HG03457 (cell line): ENCODE data around the gene TMEM14A.
"Not testable (repeated sequence)": the region's sequence is repeated elsewhere in the genome, so short reads cannot be mapped to it uniquely, and the experiment has no call there.

ENCODE experiments used
- ATAC-seq: cut with Tn5 transposase; IDR thresholded peaks from one replicate; pipeline ENCODE4 v1.9.1; 2021; ENCODE audit warnings: moderate number of reproducible peaks; ENCODE audit not compliant: unreplicated experiment

TMEM14A gene

DNA sequence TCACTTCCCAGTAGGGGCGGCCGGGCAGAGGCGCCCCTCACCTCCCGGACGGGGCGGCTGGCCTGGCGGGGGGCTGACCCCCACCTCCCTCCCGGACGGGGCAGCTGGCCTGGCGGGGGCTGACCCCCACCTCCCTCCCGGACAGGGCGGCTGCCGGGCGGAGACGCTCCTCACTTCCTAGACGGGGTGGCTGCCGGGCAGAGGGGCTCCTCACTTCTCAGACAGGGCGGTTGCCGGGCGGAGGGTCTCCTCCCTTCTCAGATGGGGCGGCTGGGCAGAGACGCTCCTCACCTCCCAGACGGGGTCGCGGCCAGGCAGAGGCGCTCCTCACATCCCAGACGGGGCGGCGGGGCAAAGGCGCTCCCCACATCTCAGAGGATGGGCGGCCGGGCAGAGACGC lies 15.0 kb upstream of the TMEM14A start:
- not testable (repeated sequence) for ATAC-seq

GRCh38 chr6:52657870-52658269 lies 13.0 kb upstream of the TMEM14A start:
- no peak for ATAC-seq

GRCh38 chr6:52661551-52661950 lies 9.4 kb upstream of the TMEM14A start:
- ATAC-seq: no peak

DNA sequence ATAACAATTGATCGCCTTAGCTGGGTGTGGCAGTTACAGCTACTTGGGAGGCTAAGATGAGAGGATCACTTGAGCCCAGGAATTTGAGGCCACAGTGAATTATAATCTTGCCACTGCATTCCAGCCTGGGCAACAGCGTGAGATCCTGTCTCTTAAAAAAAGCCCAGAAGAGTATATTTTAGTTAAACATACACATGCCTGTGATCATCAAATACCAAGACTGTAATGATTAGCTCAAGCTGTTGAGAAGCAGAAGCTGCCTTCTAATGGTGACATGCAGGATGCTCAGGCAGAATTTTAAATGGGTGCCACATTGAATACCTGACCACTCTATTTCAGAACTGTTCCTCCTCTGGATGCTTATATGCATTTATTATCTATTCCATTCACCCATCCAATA lies 8.9 kb upstream of the TMEM14A start:
- ATAC-seq: no peak

- ATAC-seq: no peak
Observed at GRCh38 chr6:52663120-52663935, 7.6 kb upstream of the TMEM14A start.

GRCh38 chr6:52663936-52664185 lies 7.1 kb upstream of the TMEM14A start:
- no peak for ATAC-seq

GRCh38 chr6:52664186-52664990 lies 6.5 kb upstream of the TMEM14A start:
- peak; percentile 81 for ATAC-seq

- no peak for ATAC-seq
Observed at GRCh38 chr6:52664991-52665686, 5.8 kb upstream of the TMEM14A start.

- no peak for ATAC-seq
Observed at GRCh38 chr6:52666071-52666470, 4.8 kb upstream of the TMEM14A start.

- no peak for ATAC-seq
Observed at GRCh38 chr6:52666523-52666922, 4.4 kb upstream of the TMEM14A start.

- no peak for ATAC-seq
Observed at GRCh38 chr6:52667572-52667971, 3.3 kb upstream of the TMEM14A start.

GRCh38 chr6:52671676-52672075 lies 763 bp downstream of the TMEM14A start:
- ATAC-seq: no peak

DNA sequence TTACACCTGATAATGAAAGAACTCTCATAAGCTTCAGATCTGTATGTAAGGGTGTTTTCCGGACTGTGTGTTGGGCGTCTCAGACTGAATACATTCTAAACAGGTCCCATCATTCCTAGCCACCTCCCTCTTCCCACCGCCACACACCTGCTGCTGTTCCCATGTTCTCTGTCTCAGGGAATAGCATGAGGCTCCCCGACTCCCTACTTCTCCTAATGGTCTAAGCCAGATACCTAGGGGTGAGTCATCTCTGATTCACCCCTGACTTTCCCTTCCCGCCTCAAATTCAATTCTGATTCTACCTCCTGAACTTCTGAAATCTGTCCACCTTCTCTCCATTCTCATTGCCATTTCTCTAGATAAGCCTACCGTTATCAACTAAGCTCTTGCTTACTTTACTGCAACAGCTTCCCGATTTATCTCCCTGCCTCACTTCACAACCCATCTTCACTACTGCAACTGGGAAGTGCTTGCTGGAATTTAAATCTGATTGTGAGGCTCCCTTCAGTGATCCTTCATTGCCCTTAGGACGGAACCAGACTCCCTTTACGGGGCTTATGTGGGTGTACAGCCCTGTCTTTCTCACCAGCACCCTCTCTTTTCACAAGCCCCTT lies 1.6 kb downstream of the TMEM14A start:
- no peak for ATAC-seq

DNA sequence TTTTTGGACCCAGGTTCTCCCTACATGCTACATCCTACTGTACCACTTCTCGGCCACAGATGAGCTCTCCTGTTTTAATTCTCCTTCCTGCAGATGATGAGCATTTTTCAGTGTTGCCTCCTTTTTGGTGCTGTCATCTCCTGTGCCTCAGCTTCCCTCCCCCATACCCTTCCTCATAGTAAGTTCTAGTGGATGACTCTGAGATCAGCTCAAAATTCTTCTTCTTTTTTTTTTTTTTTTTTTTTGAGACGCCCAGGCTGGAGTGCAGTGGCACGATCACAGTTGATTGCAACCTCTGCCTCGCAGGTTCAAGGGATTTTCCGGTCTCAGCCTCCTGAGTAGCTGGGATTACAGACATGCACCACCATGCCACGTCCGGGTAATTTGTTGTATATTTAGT lies 3.8 kb downstream of the TMEM14A start:
- ATAC-seq: no peak

DNA sequence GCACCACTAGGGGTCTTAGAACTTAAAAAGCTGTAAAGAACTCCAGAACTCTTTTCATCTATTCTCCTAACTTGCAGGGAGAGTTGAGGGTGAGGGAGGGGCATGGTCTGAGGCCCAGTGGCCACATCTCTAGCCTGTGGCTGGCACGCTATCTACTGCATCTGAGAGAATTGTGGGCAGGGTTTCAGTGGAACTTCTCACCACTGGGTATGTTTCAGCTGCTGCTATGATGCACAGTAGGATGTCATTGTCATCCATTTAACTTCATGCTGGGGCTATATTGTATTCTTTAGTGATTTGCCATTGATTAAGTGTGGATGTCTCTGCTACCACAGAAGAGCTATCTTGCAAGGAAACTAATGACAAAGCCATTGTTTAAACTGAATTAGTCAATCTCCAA lies 4.5 kb downstream of the TMEM14A start:
- ATAC-seq: no peak

- ATAC-seq: not testable (repeated sequence)
Observed at GRCh38 chr6:52676631-52677030, 5.7 kb downstream of the TMEM14A start.

DNA sequence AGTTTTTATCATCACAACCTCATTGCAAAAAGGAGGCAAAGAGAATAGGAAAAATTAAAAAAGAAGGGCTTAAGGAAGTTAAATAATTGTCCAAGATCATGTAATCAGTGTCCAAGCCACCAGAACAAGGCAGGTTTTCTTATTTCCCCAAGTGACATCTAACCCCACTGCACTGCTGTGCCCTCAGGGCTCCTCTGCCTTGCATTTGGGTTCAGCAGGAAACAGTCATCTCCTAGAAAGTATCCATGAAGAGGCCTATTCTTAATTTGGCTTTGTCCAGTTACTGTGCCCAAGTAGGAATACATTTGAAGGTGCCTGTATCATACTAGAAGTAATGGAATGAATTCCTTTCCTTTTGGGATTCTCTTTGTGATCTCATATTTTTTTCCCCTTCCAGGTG lies 10.5 kb downstream of the TMEM14A start:
- ATAC-seq: no peak

DNA sequence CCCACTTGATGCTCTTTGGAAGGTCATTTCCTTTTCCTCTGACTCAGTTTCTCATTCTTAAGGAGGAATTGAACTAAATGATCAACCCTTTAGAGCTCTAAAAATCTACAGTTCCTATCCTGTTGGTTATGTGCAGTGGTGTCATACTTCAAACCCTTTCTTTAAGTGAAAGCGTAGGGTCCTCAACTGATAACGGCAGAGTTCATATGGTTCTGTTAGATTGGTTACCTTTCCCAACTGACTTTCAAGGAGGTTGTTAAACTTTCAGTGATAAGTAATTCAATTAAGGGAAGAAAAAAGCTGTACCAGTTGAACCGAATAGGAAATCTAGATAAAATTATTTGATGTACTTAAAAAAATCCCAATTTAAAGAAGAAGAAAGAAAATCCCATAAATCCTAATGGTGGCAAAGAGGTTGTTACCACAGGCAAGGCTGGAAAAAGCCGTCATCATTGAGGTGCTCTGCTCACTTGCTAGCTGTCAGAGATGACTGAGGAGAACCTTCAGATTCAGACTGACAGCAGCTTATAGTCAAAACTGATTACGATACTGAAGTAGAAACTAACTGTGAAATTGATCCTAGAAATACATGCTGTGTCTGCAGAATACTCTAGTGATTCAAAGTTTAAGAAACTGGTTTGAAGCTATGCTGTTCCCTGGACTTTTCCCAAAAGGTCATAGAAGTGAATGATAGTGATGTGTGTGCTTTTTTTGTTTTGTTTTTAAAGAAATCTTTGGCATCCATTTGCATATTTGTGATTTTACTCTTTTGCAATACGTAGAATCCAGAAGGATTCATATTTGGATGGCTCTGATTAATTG lies 16.2 kb downstream of the TMEM14A start:
- ATAC-seq: no peak

DNA sequence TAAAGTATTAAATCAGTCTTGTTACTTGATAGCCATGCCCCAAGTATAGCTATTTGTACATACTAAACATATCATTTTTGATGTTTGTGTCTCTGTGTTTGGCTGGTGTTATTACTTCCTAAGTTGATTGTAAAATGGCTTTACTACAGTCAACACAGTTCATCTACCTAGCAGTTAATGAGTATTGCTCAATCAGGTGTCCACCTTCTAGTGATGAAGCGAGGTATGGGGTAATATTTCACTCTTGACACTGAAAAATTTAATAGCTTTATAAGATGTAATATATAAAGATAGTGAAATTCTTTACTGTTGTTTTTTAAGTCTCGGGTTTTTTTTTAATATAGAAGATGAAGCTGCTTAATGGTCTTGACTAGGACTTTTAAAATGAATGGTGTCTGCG lies 18.9 kb downstream of the TMEM14A start:
- no peak for ATAC-seq

DNA sequence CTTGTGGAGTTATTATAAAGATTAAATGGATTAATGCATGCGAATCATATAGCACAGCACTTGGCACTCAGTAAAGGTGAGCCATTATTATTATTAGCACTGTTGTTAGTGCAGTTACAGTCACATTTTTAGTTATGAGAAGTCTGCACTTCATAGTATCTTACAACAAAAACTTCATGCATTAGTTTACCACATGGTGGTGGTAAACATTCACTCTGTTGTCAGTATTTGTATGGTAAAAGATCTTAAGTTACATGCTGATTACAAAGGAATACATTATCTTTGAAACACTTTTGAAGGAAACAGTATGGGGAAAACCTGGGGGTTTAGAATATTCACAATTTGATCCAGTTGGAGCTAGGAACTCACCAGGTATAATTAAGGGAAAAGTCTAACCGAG lies 20.8 kb downstream of the TMEM14A start:
- no peak for ATAC-seq

GRCh38 chr6:52693773-52694172 lies 22.9 kb downstream of the TMEM14A start:
- no peak for ATAC-seq
